Lung microvascular endothelial cell (primary cell): ENCODE data around the gene SLC39A11. TPM values are rescaled to one million over a fixed set of nuclear protein-coding genes. Genes with fewer than 3 reads are reported as not detected.
"Not testable (repeated sequence)": the region's sequence is repeated elsewhere in the genome, so short reads cannot be mapped to it uniquely, and the experiment has no call there.

Source experiments
- DNase-seq, 2 donors: peaks; one replicate each; pipeline versions ENCODE4 v3.0.0 to v3.0.0-alpha.2; 2010; ENCODE audit warnings: low read depth in 2 of 2
- total RNA-seq: library from RNA; depleted of rRNA; stranded (reverse); fragments of >200 nt; gene quantifications from 2 replicates; pipeline ENCODE4 v1.2.1, GENCODE V29; 2014

The SLC39A11 gene
- total RNA-seq, 1 donor from 2014 or later = 12.7 TPM

- no peak for DNase-seq
Measured at GRCh38 chr17:73107191-73107590, 14.7 kb upstream of the SLC39A11 start.

- no peak for DNase-seq
Measured at GRCh38 chr17:73105431-73105830, 12.9 kb upstream of the SLC39A11 start.

DNA sequence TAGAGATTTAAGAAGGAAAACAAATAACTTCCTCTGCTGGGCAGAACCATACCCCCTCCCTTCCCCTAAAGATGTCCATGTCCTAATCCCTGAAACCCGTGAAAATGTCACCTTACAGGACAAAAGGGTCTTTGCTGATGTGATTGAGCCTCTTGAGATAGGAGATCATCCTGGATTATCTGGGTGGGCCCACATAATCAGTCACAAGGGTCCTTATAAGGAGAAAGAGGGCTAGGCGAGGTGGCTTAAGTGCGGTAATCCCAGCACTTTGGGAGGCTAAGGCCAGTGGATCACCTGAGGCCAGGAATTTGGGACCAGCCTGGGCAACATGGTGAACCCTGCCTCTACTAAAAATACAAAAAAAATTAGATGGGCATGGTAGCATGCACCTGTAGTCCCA, 12.0 kb upstream of the SLC39A11 start:
- DNase-seq = no peak

- no peak for DNase-seq
Measured at GRCh38 chr17:73103641-73104335, 11.3 kb upstream of the SLC39A11 start.

GRCh38 chr17:73101031-73101430, 8.5 kb upstream of the SLC39A11 start:
- no peak for DNase-seq

DNA sequence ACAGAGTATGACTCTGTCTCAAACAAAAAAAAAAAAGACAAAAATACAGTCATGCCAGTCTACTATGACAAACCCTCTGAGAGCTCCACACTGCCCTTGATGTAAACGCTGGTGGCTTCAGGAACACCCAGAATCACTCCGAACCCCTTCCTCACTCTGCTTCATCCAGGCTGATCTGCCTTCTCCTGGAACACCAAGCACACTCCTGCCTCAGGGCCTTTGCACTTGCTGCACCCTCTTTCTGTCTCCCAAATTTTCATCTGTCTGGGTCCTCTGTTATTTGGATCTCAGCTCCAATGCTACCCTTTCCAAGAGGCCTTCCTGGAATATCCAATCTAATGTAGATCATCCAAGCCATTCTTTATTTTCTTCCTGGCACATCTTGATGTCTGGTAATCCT, 7.9 kb upstream of the SLC39A11 start:
- DNase-seq = no peak

DNA sequence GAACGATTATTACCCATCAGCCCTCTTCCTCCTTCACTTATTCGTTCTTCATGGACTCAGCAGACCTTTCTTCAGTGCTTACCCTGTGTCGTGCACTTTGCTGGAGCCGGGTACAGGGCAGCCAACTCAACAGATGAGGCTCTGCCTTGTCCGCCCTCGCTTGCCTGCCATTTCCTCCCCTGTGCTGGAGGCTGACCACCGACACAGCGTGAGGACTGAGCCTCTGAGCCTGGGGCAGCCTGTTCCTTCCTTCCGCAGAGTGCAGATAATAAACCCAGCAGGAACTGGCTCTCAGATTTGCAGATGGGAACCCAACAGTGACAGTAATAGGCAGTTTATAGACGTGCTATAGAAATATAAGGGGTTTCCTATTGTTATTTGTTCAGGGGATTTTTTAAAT, 7.0 kb upstream of the SLC39A11 start:
- peak in 1 of 2 donors; percentile 10 for DNase-seq

- no peak for DNase-seq
Measured at GRCh38 chr17:73098919-73099318, 6.4 kb upstream of the SLC39A11 start.

DNA sequence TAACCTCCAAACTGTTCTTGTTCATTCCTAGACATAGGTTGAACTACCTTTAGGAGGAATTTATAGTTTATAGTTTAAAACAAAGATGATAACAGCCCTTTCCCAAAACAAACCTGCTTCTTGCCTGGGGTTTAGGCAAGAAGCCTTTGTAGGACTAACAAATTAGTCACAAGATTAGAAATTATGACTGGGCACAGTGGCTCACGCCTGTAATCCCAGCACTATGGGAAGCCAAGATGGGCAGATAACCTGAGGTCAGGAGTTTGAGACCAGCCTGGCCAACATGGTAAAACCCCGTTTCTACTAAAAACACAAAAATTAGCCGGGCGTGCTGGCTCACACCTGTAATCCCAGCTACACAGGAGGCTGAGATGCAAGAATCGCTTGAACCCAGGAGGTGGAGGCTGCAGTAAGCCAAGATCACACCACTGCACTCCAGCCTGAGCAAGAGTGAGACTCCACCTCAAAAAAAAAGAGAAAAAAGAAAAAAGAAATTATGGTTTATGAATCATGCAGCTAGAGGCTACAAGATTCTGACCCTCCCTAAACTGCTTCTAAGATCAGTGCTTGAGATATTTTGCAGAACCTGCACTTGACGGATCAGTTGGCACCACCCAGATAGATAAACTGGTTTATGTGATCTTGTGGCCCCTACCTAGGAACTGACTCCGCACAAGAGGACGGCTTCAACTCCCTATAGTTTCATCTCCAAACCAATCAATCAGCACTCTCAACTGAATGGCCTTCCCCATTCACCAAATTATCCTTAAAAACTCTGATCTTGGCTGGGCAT, 5.7 kb upstream of the SLC39A11 start:
- DNase-seq = not testable (repeated sequence)

GRCh38 chr17:73096866-73097265, 4.4 kb upstream of the SLC39A11 start:
- DNase-seq = no peak

DNA sequence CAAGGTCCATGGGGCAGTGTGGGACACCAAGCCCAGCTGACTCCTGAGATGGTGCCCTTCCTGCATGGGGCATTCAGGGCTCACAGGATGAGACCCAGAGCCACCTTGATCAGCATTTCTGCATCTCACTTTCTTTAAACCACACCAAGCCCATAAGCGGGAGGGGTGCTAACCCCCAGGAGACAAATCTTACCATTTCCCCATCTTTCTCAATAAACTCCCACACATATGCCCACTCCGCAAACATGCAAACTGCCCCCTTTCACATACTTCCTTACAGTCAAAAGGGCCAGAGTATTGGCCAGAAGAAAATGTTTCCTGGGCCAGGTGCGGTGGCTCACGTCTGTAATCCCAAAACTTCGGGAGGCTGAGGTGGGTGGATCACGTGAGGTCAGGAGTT, 3.7 kb upstream of the SLC39A11 start:
- DNase-seq = no peak

DNA sequence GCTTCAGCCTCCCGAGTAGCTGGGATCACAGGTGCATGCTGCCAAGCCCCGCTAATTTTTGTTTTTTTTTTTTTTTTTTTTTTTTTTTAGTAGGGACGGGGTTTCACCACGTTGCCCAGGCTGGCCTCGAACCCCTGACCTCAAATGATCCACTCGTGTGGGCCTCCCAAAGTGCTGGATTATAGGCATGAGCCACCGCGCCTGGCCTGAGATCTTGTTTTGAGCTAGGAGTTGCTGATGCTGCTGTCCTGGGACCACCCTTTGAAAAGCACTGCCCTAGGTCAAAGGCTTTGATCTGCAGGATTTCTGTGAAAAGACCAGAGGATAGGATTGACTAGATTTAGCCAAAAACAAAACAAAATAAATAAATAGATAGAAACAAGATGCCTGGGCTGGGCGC, 798 bp upstream of the SLC39A11 start:
- no peak for DNase-seq

- peak; percentile 12 to 20 for DNase-seq
Measured at GRCh38 chr17:73091770-73092522, 542 bp downstream of the SLC39A11 start.

GRCh38 chr17:73091410-73091769, 1.1 kb downstream of the SLC39A11 start:
- DNase-seq = no peak

DNA sequence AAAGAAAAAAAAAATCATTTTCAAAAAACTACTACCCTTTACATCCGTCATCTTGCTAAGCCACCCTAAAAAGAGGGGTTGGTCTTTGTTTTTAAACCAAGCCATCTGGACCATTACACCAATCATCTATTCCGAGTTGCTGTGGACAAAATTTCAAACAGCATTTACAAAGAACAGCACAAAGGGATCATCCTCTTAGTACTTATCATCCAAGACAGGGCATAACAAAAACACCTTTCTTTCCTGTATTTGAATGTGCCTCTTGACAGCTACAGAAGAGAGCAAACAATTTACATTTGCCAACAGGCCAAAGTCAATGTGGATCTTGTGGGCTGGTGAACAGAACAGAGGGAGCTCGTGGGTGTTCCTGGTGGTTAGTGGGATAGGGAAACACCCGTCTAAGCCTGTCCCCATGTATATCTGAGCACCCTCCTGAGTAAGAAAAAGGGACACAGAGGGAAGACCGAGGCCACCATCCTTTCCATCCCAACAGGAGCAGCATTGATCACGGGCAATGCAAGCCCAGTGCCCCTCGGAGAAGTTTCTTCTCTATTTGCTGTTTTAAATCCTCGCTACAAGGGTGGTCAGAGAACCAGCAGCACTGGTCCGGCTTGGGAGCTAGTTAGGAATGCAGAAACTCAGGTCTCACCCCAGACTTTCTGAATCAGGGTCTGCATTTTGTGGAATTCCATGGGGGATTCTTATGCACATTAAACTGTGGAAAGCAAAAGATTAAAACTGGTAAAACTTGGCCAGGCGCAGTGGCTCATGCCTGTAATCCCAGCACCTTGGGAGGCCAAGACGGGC, 1.9 kb downstream of the SLC39A11 start:
- no peak for DNase-seq

- DNase-seq = no peak
Measured at GRCh38 chr17:73089322-73090317, 2.9 kb downstream of the SLC39A11 start.

DNA sequence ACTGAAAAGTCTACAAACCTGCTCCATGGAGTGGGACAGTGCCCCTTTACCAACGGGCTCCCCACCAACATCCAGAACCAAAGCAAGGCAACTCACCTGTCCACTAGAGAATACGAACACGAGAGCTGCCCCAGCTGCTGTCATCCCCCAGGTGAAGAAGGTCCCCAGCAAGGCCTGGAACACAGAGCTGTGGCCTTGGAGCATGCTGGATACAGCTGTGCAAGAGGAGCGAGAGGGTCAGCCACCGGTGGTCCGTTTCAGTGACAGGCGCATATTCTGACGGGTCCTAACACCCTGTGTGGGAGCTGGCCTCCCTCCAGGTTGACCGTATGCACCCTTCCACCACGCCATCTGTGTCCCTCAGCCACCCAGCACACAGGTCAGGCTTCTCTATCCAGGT, 3.9 kb downstream of the SLC39A11 start:
- no peak for DNase-seq

GRCh38 chr17:73083432-73083831, 9.1 kb downstream of the SLC39A11 start:
- no peak for DNase-seq

- DNase-seq = no peak
Measured at GRCh38 chr17:73074566-73074965, 17.9 kb downstream of the SLC39A11 start.

- DNase-seq = no peak
Measured at GRCh38 chr17:73072219-73072962, 20.1 kb downstream of the SLC39A11 start.
